Smooth muscle cell of the umbilical artery (primary cell): ENCODE data around the gene P2RX4. TPM values are rescaled to one million over a fixed set of nuclear protein-coding genes. Genes with fewer than 3 reads are reported as not detected.

Experiments used
- total RNA-seq: library from RNA; depleted of rRNA; stranded (reverse); fragments of >200 nt; gene quantifications from 2 replicates; pipeline ENCODE4 v1.2.3, GENCODE V29; 2014

The P2RX4 gene
- 18.6 and 29.1 TPM in 2 replicates for total RNA-seq

GRCh38 chr12:121209624-121210572, at the start of gene P2RX4:
Gene P2RX4, plus strand, starts transcription at chr12:121210129. Its CDS starts 36 bp downstream, at chr12:121210165.

Other genes with a start within 250 kb of the P2RX4 start
- not detected in 2 replicates for gene HNF1A, start 231.6 kb upstream of the P2RX4 start, total RNA-seq
- 6.8 and 14.6 TPM in 2 replicates for gene C12orf43, start 193.6 kb upstream of the P2RX4 start, total RNA-seq
- 0.18 and 0.30 TPM in 2 replicates for gene OASL, start 170.9 kb upstream of the P2RX4 start, total RNA-seq
- gene P2RX7, start 77.3 kb upstream of the P2RX4 start, total RNA-seq, result 0.28 and 0.89 TPM in 2 replicates
- 12.5 and 22.1 TPM in 2 replicates for gene CAMKK2, start 86.6 kb downstream of the P2RX4 start, total RNA-seq
- gene ANAPC5, start 142.3 kb downstream of the P2RX4 start, total RNA-seq, result 170 and 187 TPM in 2 replicates
- gene RNF34, start 190.0 kb downstream of the P2RX4 start, total RNA-seq, result 34.7 and 49.9 TPM in 2 replicates